Vagina (tissue), 2 donors: Measurements from ENCODE around the gene TULP1. TPM values are rescaled to one million over a fixed set of nuclear protein-coding genes. Genes with fewer than 3 reads are reported as not detected.

Experiments
- DNase-seq, 2 donors: peaks; one replicate each; pipeline ENCODE4 v3.0.0-alpha.2; 2017; ENCODE audit errors: extremely low spot score in 2 of 2
- H3K27ac ChIP-seq: fragments of 200-600 bp; sonication (generic); one replicate; pipeline ENCODE4 v1.5.1; 2019
- H3K27me3 ChIP-seq: fragments of 200-600 bp; sonication (generic); one replicate; pipeline ENCODE4 v1.5.1; 2019
- H3K36me3 ChIP-seq, 2 donors: fragments of 200-600 bp; sonication (generic); one replicate each; pipeline ENCODE4 v1.5.1; 2017 to 2019
- H3K4me1 ChIP-seq: fragments of 200-600 bp; sonication (generic); one replicate; pipeline ENCODE4 v1.5.1; 2019
- H3K4me3 ChIP-seq, 2 donors: fragments of 200-600 bp; sonication (generic); 1 replicate in 1 of 2; 2 replicates in 1 of 2; pipeline ENCODE4 v1.5.1; 2016 to 2019
- H3K9me3 ChIP-seq: fragments of 200-600 bp; sonication (generic); one replicate; pipeline ENCODE4 v1.5.1; 2019
- POLR2A ChIP-seq, 2 donors: fragments of 450-650 bp; IDR thresholded peaks; one replicate each; pipeline ENCODE4 v1.6.1; 2017; ENCODE audit warnings: antibody characterized with exemption in 2 of 2, mild to moderate bottlenecking in 2 of 2, moderate library complexity in 2 of 2
- POLR2AphosphoS5 ChIP-seq, 2 donors: sonication (generic); formaldehyde crosslinking; IDR thresholded peaks; one replicate each; pipeline ENCODE4 v1.9.0; 2017; ENCODE audit warnings: antibody characterized with exemption in 2 of 2, mild to moderate bottlenecking in 2 of 2, low read depth in 1 of 2; ENCODE audit not compliant: insufficient read depth in 1 of 2
- intact Hi-C: fragments of 100-400 bp; cut with DNase I; formaldehyde crosslinking; loops from one replicate; pipeline ENCODE4 v1.15.1; 2023
- total RNA-seq: library from RNA; depleted of rRNA; stranded (reverse); fragments of >200 nt; gene quantifications from one replicate; pipeline ENCODE4 v1.2.3, GENCODE V29; 2016
- TF ChIP-seq, protein P1 (sequence below), 3 experiments: fragments of 450-650 bp in 2 of 3; fragments of 200-600 bp in 1 of 3; sonication (generic) in 1 of 3; IDR thresholded peaks; one replicate each; pipeline ENCODE4 v1.5.1; 2017 to 2019; ENCODE audit warnings: antibody characterized with exemption in 3 of 3, mild to moderate bottlenecking in 2 of 3, moderate library complexity in 2 of 3

The TULP1 gene
- total RNA-seq, 1 donor from 2014 or later: not detected

DNA sequence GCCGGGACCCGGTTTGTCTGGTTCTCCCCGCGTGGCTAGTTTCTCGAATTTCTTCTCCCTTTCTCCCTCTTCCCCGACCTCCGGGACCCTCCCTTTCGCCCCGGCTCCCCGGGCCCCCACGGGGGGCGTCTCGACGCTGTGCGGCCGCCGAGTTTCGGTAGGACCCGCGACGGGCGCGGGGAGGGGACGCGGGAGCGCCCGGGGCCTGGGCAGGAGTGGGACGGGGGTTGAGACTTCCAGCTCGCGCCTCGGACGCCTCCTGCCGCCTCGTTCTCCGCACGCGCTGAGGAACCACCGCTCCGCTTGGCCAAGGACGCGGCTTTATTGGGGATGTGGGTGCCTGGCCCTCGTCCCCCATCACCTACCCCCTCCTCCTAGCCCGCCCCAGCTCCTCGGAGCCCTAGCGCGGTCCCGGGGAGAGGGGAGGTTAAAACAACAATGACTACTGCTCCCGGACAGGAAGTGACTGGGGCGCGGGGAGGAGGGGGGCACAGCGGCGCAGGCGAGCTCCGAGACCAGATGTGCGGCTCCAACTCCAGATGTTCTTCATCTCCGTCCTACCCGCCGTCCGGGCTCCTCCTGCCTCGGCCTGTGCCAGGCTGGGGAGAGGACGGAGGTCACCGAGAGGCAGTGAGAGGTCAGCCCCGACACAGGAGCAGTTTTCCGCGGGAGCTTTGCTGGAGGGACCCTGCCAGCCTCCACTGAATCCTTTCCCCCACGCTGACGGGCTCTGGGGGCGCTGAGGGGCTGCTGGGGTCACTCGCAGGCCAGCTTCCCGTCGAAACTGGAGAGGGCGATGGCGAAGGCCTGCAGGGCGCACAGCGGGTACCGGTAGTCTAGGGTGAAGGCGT is 14.9 kb downstream of the TULP1 start:
- TF ChIP-seq, protein P1, sequence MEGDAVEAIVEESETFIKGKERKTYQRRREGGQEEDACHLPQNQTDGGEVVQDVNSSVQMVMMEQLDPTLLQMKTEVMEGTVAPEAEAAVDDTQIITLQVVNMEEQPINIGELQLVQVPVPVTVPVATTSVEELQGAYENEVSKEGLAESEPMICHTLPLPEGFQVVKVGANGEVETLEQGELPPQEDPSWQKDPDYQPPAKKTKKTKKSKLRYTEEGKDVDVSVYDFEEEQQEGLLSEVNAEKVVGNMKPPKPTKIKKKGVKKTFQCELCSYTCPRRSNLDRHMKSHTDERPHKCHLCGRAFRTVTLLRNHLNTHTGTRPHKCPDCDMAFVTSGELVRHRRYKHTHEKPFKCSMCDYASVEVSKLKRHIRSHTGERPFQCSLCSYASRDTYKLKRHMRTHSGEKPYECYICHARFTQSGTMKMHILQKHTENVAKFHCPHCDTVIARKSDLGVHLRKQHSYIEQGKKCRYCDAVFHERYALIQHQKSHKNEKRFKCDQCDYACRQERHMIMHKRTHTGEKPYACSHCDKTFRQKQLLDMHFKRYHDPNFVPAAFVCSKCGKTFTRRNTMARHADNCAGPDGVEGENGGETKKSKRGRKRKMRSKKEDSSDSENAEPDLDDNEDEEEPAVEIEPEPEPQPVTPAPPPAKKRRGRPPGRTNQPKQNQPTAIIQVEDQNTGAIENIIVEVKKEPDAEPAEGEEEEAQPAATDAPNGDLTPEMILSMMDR (IDR thresholded peaks at IDR 0.05): no peak
- TF ChIP-seq POLR2A (IDR thresholded peaks at IDR 0.05) (peak in 1 of 2 donors; percentile 27), POLR2AphosphoS5 (IDR thresholded peaks at IDR 0.05; ENCODE audit: insufficient read depth in 1 of 2, low read depth in 1 of 2) (peak in 1 of 2 donors; percentile 89)
- no peak for DNase-seq
- peak overlapping the region; percentile 97 for H3K27ac ChIP-seq
- no peaks in the 10 kb centered on the region for H3K27me3 ChIP-seq
- H3K36me3 ChIP-seq: no peaks in the 10 kb centered on the region
- peaks cover 43% of the 10 kb centered on the region for H3K4me1 ChIP-seq
- intact Hi-C loops: loop anchor here (5.0 kb wide), 1 partner anchor 105 kb away; no protein-coding TSS in a partner anchor
- no peaks in the 10 kb centered on the region for H3K9me3 ChIP-seq
- H3K4me3 ChIP-seq: peak overlapping the region; percentile 67 to 92

DNA sequence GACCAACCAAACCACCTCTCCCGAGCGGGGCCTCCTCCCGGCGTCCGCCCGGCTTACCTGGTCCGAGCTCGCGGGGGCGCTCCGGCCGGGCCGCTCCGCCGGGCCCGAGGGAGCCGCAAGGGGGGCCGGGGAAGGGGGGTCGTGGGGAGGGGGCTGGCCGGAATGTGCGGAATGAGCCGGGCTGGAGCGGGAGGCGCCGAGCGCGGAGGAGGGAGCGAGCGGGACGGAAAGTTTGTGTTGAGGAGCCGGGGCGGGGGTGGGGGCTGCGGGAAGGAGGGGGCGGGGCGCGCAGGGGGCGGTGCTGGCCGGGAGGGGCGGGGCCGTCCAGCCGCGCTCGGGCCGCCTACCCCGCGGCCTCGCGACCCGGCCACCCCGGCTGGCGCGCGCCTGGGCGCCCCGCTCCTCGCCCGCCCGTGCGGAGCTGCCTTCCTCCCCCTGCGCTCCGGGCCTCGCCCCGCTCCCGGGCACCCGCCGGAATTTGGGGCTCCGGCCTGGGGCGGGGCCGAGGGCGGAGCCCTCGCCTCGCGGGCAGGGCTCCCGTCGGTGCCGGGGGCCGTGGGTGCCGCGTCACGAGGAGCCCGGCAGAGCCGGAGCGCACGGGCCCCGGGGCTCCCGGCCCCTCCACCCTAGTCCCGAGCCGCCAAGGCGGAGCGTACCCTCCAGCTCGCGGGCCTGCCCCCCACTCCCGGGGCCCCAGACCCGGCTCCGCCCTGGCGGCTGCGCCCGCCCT is 15.7 kb downstream of the TULP1 start, which contains the start of gene TEAD3:
TEAD3 (minus strand) TSS at position 239 of the 730 bp plus-strand sequence.
- intact Hi-C loops: loop anchor here (5.0 kb wide), 1 partner anchor 105 kb away; no protein-coding TSS in a partner anchor
- Histone ChIP-seq H3K27me3 (no peaks in the 10 kb centered on the region), H3K27ac (peak within 1 kb of the TSS; percentile 97), H3K36me3 (no peaks in the 10 kb centered on the region), H3K4me1 (peaks cover 51% of the 10 kb centered on the region), H3K4me3 (peak within 1 kb of the TSS; percentile 67 to 92), H3K9me3 (no peaks in the 10 kb centered on the region)
- no peak for DNase-seq
- TF ChIP-seq POLR2A (IDR thresholded peaks at IDR 0.05) (peak in 1 of 2 donors; percentile 82), POLR2AphosphoS5 (IDR thresholded peaks at IDR 0.05; ENCODE audit: insufficient read depth in 1 of 2, low read depth in 1 of 2) (no peak)
- TF ChIP-seq, protein P1 (IDR thresholded peaks at IDR 0.05): peak in 1 of 3 experiments; percentile 22

DNA sequence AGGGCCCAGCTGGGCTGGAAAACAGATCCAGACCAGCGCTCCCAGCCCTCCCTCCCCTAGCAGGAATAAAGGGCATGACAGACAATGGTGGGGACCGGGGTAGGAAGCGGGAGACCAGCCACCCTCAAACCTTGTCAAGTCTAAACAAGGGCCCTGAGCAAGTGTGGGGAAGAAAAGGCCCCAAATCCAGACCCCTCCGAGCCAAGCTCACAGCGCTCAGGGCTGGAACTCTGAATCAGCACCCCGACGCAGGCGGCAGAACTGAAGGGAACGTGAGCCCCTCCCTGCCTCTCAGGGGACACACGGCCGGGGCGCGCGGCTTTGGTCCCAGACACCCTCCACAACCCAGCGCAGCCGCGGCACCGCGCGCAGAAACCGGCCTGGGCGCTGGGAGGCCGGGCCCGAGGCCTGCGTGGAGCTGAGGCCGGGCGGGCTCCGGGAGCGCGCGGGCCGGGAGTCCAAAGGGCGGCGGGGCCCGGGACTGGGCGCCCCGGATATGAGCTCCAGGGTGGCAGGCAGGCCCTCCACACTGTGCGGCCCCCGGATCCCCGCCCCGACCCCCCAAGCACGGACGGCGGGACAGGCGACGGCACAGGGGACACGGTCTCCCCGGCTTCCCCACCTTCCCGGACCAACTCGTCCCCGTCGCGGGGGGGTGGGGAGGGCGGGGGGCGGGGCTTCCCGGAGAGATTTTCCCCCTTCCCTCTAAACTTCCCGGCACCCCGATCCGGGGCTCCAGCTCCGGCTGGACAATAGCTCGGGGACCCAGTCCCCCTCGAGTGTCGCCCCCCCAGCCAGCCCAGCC is 16.5 kb downstream of the TULP1 start:
- peaks cover 59% of the 10 kb centered on the region for H3K4me1 ChIP-seq
- H3K27me3 ChIP-seq: no peaks in the 10 kb centered on the region
- TF ChIP-seq, protein P1 (IDR thresholded peaks at IDR 0.05): no peak
- TF ChIP-seq POLR2A (IDR thresholded peaks at IDR 0.05) (peak in 1 of 2 donors; percentile 18), POLR2AphosphoS5 (IDR thresholded peaks at IDR 0.05; ENCODE audit: insufficient read depth in 1 of 2, low read depth in 1 of 2) (peak in 1 of 2 donors; percentile 46)
- DNase-seq: no peak
- intact Hi-C loops: loop anchor here (5.0 kb wide), 1 partner anchor 106 kb away; no protein-coding TSS in a partner anchor
- H3K9me3 ChIP-seq: no peaks in the 10 kb centered on the region
- peak overlapping the region; percentile 97 for H3K27ac ChIP-seq
- peak overlapping the region; percentile 67 to 92 for H3K4me3 ChIP-seq
- no peaks in the 10 kb centered on the region for H3K36me3 ChIP-seq

DNA sequence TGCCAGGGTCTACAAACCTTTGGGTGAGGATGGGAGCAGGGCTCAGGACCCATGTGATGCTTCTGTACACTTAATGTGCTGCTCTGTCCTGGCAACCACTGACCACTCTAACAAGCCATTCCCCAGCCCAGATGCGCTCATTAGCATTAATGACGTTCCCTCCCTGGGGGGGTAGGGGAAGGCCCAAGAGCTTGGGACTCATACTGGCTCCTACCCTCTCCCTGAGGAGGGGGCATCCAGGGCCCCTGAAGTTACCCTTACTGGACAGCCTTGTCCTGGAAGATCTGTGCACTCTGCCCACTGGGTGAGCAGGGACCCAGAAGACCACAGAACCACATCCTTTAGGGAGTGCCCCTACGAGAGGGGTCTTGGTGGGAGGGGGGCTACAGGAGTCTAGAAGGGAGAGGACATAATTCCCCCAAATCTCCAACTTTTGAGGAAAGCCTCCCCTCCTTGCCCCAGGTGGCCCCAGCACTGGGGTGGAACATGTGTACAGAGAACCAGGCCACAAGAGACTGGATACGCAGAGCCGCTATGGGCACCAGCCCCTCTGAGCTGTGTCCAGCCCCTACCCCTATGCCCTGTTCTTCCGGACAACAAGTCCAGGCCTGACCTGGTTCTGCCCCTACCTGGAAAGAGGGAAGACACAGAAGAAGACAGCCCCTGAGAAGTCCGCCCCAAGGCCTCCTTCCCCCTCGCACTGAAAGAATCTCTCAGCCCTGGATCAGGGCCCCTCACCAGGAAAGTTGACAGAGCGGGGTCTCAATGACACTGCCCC is 17.2 kb downstream of the TULP1 start:
- TF ChIP-seq POLR2A (IDR thresholded peaks at IDR 0.05) (no peak), POLR2AphosphoS5 (IDR thresholded peaks at IDR 0.05; ENCODE audit: insufficient read depth in 1 of 2, low read depth in 1 of 2) (peak in 1 of 2 donors; percentile 12)
- TF ChIP-seq, protein P1 (IDR thresholded peaks at IDR 0.05): peak in 1 of 3 experiments; percentile 3
- H3K4me1 ChIP-seq: peaks cover 67% of the 10 kb centered on the region
- no peak for DNase-seq
- H3K36me3 ChIP-seq: no peaks in the 10 kb centered on the region
- peak overlapping the region; percentile 67 to 92 for H3K4me3 ChIP-seq
- H3K27me3 ChIP-seq: no peaks in the 10 kb centered on the region
- H3K27ac ChIP-seq: peak overlapping the region; percentile 97
- H3K9me3 ChIP-seq: no peaks in the 10 kb centered on the region
- intact Hi-C loops: loop anchor here (5.0 kb wide), 1 partner anchor 107 kb away; no protein-coding TSS in a partner anchor
